ENCODE results near the gene RPS6KA5.

The RPS6KA5 gene

GRCh38 chr14:90803249-90803648 is 257.2 kb downstream of the RPS6KA5 start:
- H3K36me3 ChIP-seq (replicated peaks; ENCODE audit: insufficient read depth, low read length), result no peaks in the 10 kb centered on the region
- no peak overlapping the region for H3K27ac ChIP-seq (ENCODE audit: low read length)
- no peak overlapping the region for H3K4me3 ChIP-seq (ENCODE audit: low read length)
- H3K9ac ChIP-seq (ENCODE audit: low read length), result no peak overlapping the region
- peaks cover 7% of the 10 kb centered on the region for H3K4me1 ChIP-seq (ENCODE audit: low read length)
- no peaks in the 10 kb centered on the region for H3K27me3 ChIP-seq (replicated peaks; ENCODE audit: insufficient read depth, low read length)
- H3K9me2 ChIP-seq (replicated peaks; ENCODE audit: insufficient read depth, low read length), result no peaks in the 10 kb centered on the region
- no peaks in the 10 kb centered on the region for H4K20me1 ChIP-seq (ENCODE audit: insufficient read depth, low read length)
- H3K4me2 ChIP-seq (ENCODE audit: low read depth, low read length), result no peak overlapping the region
- no peaks in the 10 kb centered on the region for H3F3A ChIP-seq (ENCODE audit: insufficient read depth, low read length)
- TF ChIP-seq EZH2 (optimal IDR thresholded peaks at IDR 0.05; ENCODE audit: low read depth, low read length) (no peak), EZH2phosphoT487 (IDR thresholded peaks at IDR 0.05; ENCODE audit: low read length) (no peak), CTCF (IDR thresholded peaks at IDR 0.05; ENCODE audit: low read length) (no peak)
- H2AFZ ChIP-seq (ENCODE audit: low read length), result no peak overlapping the region
- no peak for DNase-seq
- peaks cover 7% of the 10 kb centered on the region for H3K79me2 ChIP-seq (ENCODE audit: low read length)
- no peaks in the 10 kb centered on the region for H3K9me3 ChIP-seq (replicated peaks; ENCODE audit: insufficient read depth, low read length)

- Histone ChIP-seq H3K9me3 (replicated peaks; ENCODE audit: insufficient read depth, low read length) (no peaks in the 10 kb centered on the region), H4K20me1 (ENCODE audit: insufficient read depth, low read length) (no peaks in the 10 kb centered on the region), H3K79me2 (ENCODE audit: low read length) (no peaks in the 10 kb centered on the region), H3K9ac (ENCODE audit: low read length) (no peak overlapping the region), H3K27ac (ENCODE audit: low read length) (no peak overlapping the region), H3K27me3 (replicated peaks; ENCODE audit: insufficient read depth, low read length) (no peaks in the 10 kb centered on the region), H3K4me2 (ENCODE audit: low read depth, low read length) (no peak overlapping the region), H3K36me3 (replicated peaks; ENCODE audit: insufficient read depth, low read length) (no peaks in the 10 kb centered on the region), H3K9me2 (replicated peaks; ENCODE audit: insufficient read depth, low read length) (no peaks in the 10 kb centered on the region), H3F3A (ENCODE audit: insufficient read depth, low read length) (no peaks in the 10 kb centered on the region), H3K4me1 (ENCODE audit: low read length) (no peaks in the 10 kb centered on the region), H3K4me3 (ENCODE audit: low read length) (no peak overlapping the region), H2AFZ (ENCODE audit: low read length) (no peak overlapping the region)
- no peak for DNase-seq
- no peak for TF ChIP-seq EZH2 (optimal IDR thresholded peaks at IDR 0.05; ENCODE audit: low read depth, low read length)
- TF ChIP-seq EZH2phosphoT487 (IDR thresholded peaks at IDR 0.05; ENCODE audit: low read length), result no peak
- TF ChIP-seq CTCF (IDR thresholded peaks at IDR 0.05; ENCODE audit: low read length), result no peak
These were observed 261.0 kb downstream of the RPS6KA5 start for GRCh38 chr14:90799420-90799819.

GRCh38 chr14:90797919-90798318 is 262.5 kb downstream of the RPS6KA5 start:
- H3K36me3 ChIP-seq (replicated peaks; ENCODE audit: insufficient read depth, low read length), result no peaks in the 10 kb centered on the region
- H3K9me3 ChIP-seq (replicated peaks; ENCODE audit: insufficient read depth, low read length), result no peaks in the 10 kb centered on the region
- H3K79me2 ChIP-seq (ENCODE audit: low read length), result no peaks in the 10 kb centered on the region
- no peak overlapping the region for H3K27ac ChIP-seq (ENCODE audit: low read length)
- no peak overlapping the region for H3K4me2 ChIP-seq (ENCODE audit: low read depth, low read length)
- DNase-seq, result no peak
- H2AFZ ChIP-seq (ENCODE audit: low read length), result no peak overlapping the region
- TF ChIP-seq EZH2phosphoT487 (IDR thresholded peaks at IDR 0.05; ENCODE audit: low read length) (no peak), CTCF (IDR thresholded peaks at IDR 0.05; ENCODE audit: low read length) (no peak), EZH2 (optimal IDR thresholded peaks at IDR 0.05; ENCODE audit: low read depth, low read length) (no peak)
- H3K9me2 ChIP-seq (replicated peaks; ENCODE audit: insufficient read depth, low read length), result no peaks in the 10 kb centered on the region
- no peak overlapping the region for H3K4me3 ChIP-seq (ENCODE audit: low read length)
- no peak overlapping the region for H3K9ac ChIP-seq (ENCODE audit: low read length)
- no peaks in the 10 kb centered on the region for H3K27me3 ChIP-seq (replicated peaks; ENCODE audit: insufficient read depth, low read length)
- no peaks in the 10 kb centered on the region for H3F3A ChIP-seq (ENCODE audit: insufficient read depth, low read length)
- no peaks in the 10 kb centered on the region for H4K20me1 ChIP-seq (ENCODE audit: insufficient read depth, low read length)
- H3K4me1 ChIP-seq (ENCODE audit: low read length), result no peaks in the 10 kb centered on the region
